Testis (tissue), 3 donors: ENCODE results near the gene FGF5. TPM values are rescaled to one million over a fixed set of nuclear protein-coding genes. Genes with fewer than 3 reads are reported as not detected.

Experiments used
- DNase-seq: peaks from one replicate; pipeline ENCODE4 v3.0.0-alpha.2; 2019
- H3K27ac ChIP-seq, 2 donors: fragments of 200-600 bp; sonication (generic); one replicate each; pipeline ENCODE4 v1.5.1; 2019
- H3K27me3 ChIP-seq: fragments of 200-600 bp; sonication (generic); one replicate; pipeline ENCODE4 v1.5.1; 2019
- H3K36me3 ChIP-seq: fragments of 200-600 bp; sonication (generic); one replicate; pipeline ENCODE4 v1.5.1; 2017; ENCODE audit warnings: low read depth; ENCODE audit errors: missing control alignments
- H3K4me1 ChIP-seq: fragments of 200-600 bp; sonication (generic); one replicate; pipeline ENCODE4 v1.5.1; 2019
- H3K4me3 ChIP-seq, 2 donors: fragments of 200-600 bp; sonication (generic); one replicate each; pipeline ENCODE4 v1.5.1; 2017 to 2019
- H3K9me3 ChIP-seq: fragments of 200-600 bp; sonication (generic); one replicate; pipeline ENCODE4 v1.5.1; 2017
- CTCF ChIP-seq, 3 experiments: fragments of 450-650 bp in 2 of 3; fragments of 200-600 bp in 1 of 3; sonication (generic) in 1 of 3; IDR thresholded peaks; one replicate each; pipeline ENCODE4 v1.5.1; 2016 to 2019; ENCODE audit warnings: antibody characterized with exemption in 3 of 3, mild to moderate bottlenecking in 2 of 3, moderate library complexity in 1 of 3
- POLR2A ChIP-seq: fragments of 450-650 bp; IDR thresholded peaks from one replicate; pipeline ENCODE4 v1.6.1; 2017; ENCODE audit warnings: antibody characterized with exemption, mild to moderate bottlenecking, moderate library complexity
- WGBS, 2 donors: methylation state at CpG; one replicate each; pipeline ENCODE4 v1.1.5; 2018; 5-methylcytosine and 5-hydroxymethylcytosine counted together
- intact Hi-C: fragments of 100-400 bp; cut with DNase I; formaldehyde crosslinking; loops from one replicate; pipeline ENCODE4 v1.15.1; 2023; ENCODE audit warnings: low total_unique reads
- polyA plus RNA-seq: library from polyadenylated mRNA; stranded (reverse); fragments of 350-450 nt; fragmentation: Illumina TruSeq; extraction: RNeasy Lipid Tissue Mini Kit (QIAGEN cat#74804); gene quantifications from one replicate; pipeline ENCODE4 v1.2.3, GENCODE V29; 2014; ENCODE audit warnings: low read depth, low replicate concordance; ENCODE audit not compliant: insufficient read depth
- total RNA-seq, 2 donors: library from RNA; depleted of rRNA; stranded (reverse); fragments of >200 nt; gene quantifications; one replicate each; pipeline ENCODE4 v1.2.3, GENCODE V29; 2016

FGF5 gene
- total and polyA plus RNA-seq, 3 donors from 2014 or later = not detected

- no peaks in the 10 kb centered on the region for H3K36me3 ChIP-seq
- intact Hi-C loops = no loop called here
- no peaks in the 10 kb centered on the region for H3K27me3 ChIP-seq
- no peaks in the 10 kb centered on the region for H3K9me3 ChIP-seq
- no peak for DNase-seq
- no peaks in the 10 kb centered on the region for H3K4me1 ChIP-seq
- WGBS, 2 donors = 95% methylated on average over 8 of the region's 8 CpGs
- no peak for TF ChIP-seq CTCF (IDR thresholded peaks at IDR 0.05)
- no peak for TF ChIP-seq POLR2A
- H3K27ac ChIP-seq = no peak overlapping the region
- H3K4me3 ChIP-seq = no peak overlapping the region
These were observed 54.9 kb downstream of the FGF5 start for GRCh38 chr4:80321341-80321740.

- Histone ChIP-seq H3K4me1 (no peaks in the 10 kb centered on the region), H3K36me3 (no peaks in the 10 kb centered on the region), H3K4me3 (no peak overlapping the region), H3K27ac (no peak overlapping the region), H3K27me3 (no peaks in the 10 kb centered on the region), H3K9me3 (no peaks in the 10 kb centered on the region)
- intact Hi-C loops = no loop called here
- WGBS, 2 donors = 75 to 76% methylated on average over 4 of the region's 4 CpGs
- TF ChIP-seq POLR2A (no peak), CTCF (IDR thresholded peaks at IDR 0.05) (no peak)
- DNase-seq = no peak
These were observed 55.3 kb downstream of the FGF5 start for GRCh38 chr4:80321776-80322175.

GRCh38 chr4:80322716-80323115 lies 56.3 kb downstream of the FGF5 start:
- TF ChIP-seq POLR2A (no peak), CTCF (IDR thresholded peaks at IDR 0.05) (no peak)
- no peak overlapping the region for H3K4me3 ChIP-seq
- DNase-seq = no peak
- H3K9me3 ChIP-seq = no peaks in the 10 kb centered on the region
- intact Hi-C loops = no loop called here
- H3K27me3 ChIP-seq = no peaks in the 10 kb centered on the region
- H3K4me1 ChIP-seq = no peaks in the 10 kb centered on the region
- no peak overlapping the region for H3K27ac ChIP-seq
- H3K36me3 ChIP-seq = no peaks in the 10 kb centered on the region

GRCh38 chr4:80324171-80324570 lies 57.7 kb downstream of the FGF5 start:
- WGBS, 2 donors = 55 to 66% methylated on average over 6 of the region's 6 CpGs
- intact Hi-C loops = no loop called here
- Histone ChIP-seq H3K9me3 (no peaks in the 10 kb centered on the region), H3K4me3 (no peak overlapping the region), H3K27me3 (no peaks in the 10 kb centered on the region), H3K4me1 (no peaks in the 10 kb centered on the region), H3K36me3 (no peaks in the 10 kb centered on the region), H3K27ac (no peak overlapping the region)
- no peak for TF ChIP-seq POLR2A
- TF ChIP-seq CTCF (IDR thresholded peaks at IDR 0.05) = no peak
- no peak for DNase-seq

- Histone ChIP-seq H3K36me3 (no peaks in the 10 kb centered on the region), H3K9me3 (no peaks in the 10 kb centered on the region), H3K4me3 (no peak overlapping the region), H3K27me3 (no peaks in the 10 kb centered on the region), H3K4me1 (peaks cover 4% of the 10 kb centered on the region), H3K27ac (no peak overlapping the region)
- TF ChIP-seq POLR2A (no peak), CTCF (IDR thresholded peaks at IDR 0.05) (no peak)
- WGBS, 2 donors = 86 to 88% methylated on average over 2 of the region's 2 CpGs
- intact Hi-C loops = no loop called here
- no peak for DNase-seq
These were observed 65.2 kb downstream of the FGF5 start for GRCh38 chr4:80331693-80332092.
